Measurements from ENCODE around the gene SUCO. TPM values are rescaled to one million over a fixed set of nuclear protein-coding genes. Genes with fewer than 3 reads are reported as not detected.

The SUCO gene
- total RNA-seq, 1 donor from 2014 or later: 35.2 TPM

DNA sequence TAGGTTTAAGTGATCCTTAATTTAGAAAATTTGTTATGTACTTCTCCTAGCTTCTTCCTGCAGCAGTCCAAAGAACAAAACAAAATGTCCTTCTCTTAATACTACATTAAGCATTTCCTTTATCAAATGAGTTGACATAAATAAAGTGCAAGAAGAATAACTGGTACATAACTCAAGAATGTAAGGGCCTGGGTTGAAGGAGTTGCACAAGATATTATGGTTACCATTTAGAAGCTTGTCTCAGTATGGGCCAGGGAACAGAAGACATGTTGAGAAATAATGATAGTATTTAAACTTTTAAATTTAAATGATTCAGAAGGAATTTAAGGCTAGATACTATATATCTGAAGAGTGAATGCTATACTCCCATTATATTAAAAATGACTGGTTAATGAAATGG, 23.5 kb downstream of the SUCO start:
- TF ChIP-seq, protein P1, sequence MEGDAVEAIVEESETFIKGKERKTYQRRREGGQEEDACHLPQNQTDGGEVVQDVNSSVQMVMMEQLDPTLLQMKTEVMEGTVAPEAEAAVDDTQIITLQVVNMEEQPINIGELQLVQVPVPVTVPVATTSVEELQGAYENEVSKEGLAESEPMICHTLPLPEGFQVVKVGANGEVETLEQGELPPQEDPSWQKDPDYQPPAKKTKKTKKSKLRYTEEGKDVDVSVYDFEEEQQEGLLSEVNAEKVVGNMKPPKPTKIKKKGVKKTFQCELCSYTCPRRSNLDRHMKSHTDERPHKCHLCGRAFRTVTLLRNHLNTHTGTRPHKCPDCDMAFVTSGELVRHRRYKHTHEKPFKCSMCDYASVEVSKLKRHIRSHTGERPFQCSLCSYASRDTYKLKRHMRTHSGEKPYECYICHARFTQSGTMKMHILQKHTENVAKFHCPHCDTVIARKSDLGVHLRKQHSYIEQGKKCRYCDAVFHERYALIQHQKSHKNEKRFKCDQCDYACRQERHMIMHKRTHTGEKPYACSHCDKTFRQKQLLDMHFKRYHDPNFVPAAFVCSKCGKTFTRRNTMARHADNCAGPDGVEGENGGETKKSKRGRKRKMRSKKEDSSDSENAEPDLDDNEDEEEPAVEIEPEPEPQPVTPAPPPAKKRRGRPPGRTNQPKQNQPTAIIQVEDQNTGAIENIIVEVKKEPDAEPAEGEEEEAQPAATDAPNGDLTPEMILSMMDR (IDR thresholded peaks at IDR 0.05): no peak
- no peak overlapping the region for H3K27ac Mint-ChIP-seq (ENCODE audit: unreplicated experiment)
- no peak overlapping the region for H3K4me3 Mint-ChIP-seq (ENCODE audit: unreplicated experiment)
- H3K27me3 Mint-ChIP-seq (ENCODE audit: low read depth): no peaks in the 10 kb centered on the region
- H3K36me3 Mint-ChIP-seq (ENCODE audit: low read depth): peaks cover 10% of the 10 kb centered on the region
- DNase-seq (ENCODE audit: low spot score): no peak
- peaks cover 6% of the 10 kb centered on the region for H3K4me1 Mint-ChIP-seq (ENCODE audit: low read depth)
- H3K9me3 Mint-ChIP-seq (ENCODE audit: low read depth): no peaks in the 10 kb centered on the region

DNA sequence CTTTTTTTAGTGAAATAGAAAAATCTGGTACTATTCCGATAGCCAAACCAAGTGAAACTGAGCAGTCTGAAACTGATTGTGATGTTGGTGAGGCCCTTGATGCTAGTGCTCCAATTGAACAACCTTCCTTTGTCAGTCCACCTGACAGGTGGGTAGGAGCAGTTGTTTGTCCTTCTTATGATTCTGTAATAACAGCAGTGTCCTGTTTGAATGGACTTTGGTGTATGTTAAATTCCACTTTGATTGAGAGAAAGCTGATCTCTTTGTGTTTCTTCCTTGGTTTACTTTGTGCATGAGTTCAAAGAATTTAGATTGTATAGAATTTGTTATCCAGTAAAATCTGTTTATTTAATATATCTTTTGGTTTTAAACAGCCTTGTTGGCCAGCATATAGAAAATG, 24.3 kb downstream of the SUCO start:
- Mint-ChIP-seq H3K9me3 (ENCODE audit: low read depth) (no peaks in the 10 kb centered on the region), H3K27ac (ENCODE audit: unreplicated experiment) (no peak overlapping the region), H3K4me1 (ENCODE audit: low read depth) (peaks cover 6% of the 10 kb centered on the region), H3K36me3 (ENCODE audit: low read depth) (peaks cover 10% of the 10 kb centered on the region), H3K4me3 (ENCODE audit: unreplicated experiment) (no peak overlapping the region), H3K27me3 (ENCODE audit: low read depth) (no peaks in the 10 kb centered on the region)
- TF ChIP-seq, protein P1 (IDR thresholded peaks at IDR 0.05): no peak
- no peak for DNase-seq (ENCODE audit: low spot score)

DNA sequence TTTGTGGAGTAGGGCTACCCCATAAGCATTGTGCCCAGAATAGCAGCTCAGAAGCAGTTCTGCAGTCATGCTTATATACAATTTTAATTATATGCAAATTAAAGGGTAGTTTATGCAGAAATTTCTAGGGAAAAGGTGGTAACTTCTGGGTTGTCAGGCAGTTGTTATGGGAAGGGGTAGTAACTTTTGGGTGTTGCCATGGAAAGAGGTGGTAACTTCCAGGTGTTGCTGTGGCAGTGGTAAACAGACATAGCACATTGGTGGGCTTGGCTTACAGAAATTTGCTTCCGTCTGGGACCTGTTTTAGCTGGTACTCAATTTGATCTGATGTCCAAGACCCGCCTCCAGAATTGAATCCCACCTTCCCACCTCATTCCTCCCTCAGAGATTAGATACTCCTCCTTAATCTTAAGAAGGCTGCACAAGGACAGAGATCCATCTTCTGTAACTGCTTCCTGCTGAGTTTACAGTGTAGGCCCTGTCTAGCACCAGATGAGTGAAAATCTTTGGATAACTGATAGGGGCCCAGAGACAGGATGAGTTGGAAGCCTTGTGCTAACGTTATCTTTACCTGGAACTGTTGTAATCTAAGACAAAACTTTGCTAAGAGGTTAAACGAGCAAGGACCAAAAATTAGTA, 26.7 kb downstream of the SUCO start:
- H3K4me3 Mint-ChIP-seq (ENCODE audit: unreplicated experiment): no peak overlapping the region
- no peak overlapping the region for H3K27ac Mint-ChIP-seq (ENCODE audit: unreplicated experiment)
- peaks cover 6% of the 10 kb centered on the region for H3K4me1 Mint-ChIP-seq (ENCODE audit: low read depth)
- H3K9me3 Mint-ChIP-seq (ENCODE audit: low read depth): no peaks in the 10 kb centered on the region
- H3K36me3 Mint-ChIP-seq (ENCODE audit: low read depth): peaks cover 15% of the 10 kb centered on the region
- DNase-seq (ENCODE audit: low spot score): no peak
- TF ChIP-seq, protein P1 (IDR thresholded peaks at IDR 0.05): no peak
- no peaks in the 10 kb centered on the region for H3K27me3 Mint-ChIP-seq (ENCODE audit: low read depth)

DNA sequence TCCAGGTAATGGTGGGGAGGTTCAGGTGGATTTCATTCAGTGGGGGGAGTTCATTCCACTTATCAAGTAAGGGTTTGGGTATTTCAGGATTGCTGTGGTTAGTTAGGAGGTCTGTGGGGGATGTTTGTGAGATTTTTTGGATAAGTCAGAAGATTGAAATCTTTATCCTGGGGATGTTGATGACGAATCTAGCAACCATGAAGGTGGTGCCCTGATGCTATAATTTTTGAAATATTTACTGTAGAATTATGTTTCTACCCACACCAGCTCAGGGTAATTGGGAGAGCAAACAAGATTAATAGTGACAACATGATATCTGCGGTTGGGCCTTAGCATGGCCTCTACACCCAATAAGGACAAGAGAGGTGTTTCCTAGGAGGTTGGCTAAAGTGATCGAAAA, 28.3 kb downstream of the SUCO start:
- no peaks in the 10 kb centered on the region for H3K4me1 Mint-ChIP-seq (ENCODE audit: low read depth)
- no peaks in the 10 kb centered on the region for H3K9me3 Mint-ChIP-seq (ENCODE audit: low read depth)
- no peak overlapping the region for H3K27ac Mint-ChIP-seq (ENCODE audit: unreplicated experiment)
- DNase-seq (ENCODE audit: low spot score): no peak
- no peaks in the 10 kb centered on the region for H3K27me3 Mint-ChIP-seq (ENCODE audit: low read depth)
- no peak overlapping the region for H3K4me3 Mint-ChIP-seq (ENCODE audit: unreplicated experiment)
- TF ChIP-seq, protein P1 (IDR thresholded peaks at IDR 0.05): no peak
- peaks cover 13% of the 10 kb centered on the region for H3K36me3 Mint-ChIP-seq (ENCODE audit: low read depth)

DNA sequence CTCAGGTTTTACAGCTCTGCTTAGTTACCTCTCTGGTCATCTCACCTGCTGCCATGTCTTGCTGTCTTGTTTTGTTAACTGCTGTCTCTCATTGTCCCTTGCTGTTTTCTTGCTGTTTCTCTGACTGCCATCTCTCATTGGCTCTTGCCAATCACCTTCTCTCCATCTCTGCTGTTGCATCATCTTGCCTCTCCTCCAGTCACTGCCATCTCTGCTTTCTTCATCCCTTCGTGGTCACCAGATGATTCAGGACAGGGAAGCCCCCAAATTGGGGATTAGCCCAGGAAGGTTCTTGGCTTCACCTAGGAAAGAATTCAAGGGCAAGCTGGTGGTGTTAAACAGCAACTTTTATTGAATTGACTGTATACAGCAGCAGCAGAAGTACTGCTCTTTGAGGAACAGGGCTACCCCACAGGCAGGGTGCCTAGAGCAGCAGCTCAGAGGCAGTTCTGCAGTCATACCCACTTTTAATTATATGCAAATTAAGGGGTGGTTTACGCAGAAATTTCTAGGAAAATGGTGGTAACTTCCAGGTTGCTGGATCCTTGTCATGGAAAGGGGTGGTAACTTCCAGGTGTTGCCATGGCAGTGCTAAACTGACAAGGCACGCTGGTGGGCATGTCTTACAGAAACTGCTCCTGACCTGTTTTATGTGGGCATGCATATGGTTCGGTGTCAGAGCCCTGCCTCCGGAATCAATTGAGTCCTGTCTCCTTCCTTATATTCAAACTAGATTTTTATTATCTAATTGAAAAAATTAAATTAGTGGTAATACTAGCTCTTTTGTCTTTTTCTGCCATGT, 33.4 kb downstream of the SUCO start:
- H3K36me3 Mint-ChIP-seq (ENCODE audit: low read depth): peaks cover 10% of the 10 kb centered on the region
- no peak overlapping the region for H3K27ac Mint-ChIP-seq (ENCODE audit: unreplicated experiment)
- no peaks in the 10 kb centered on the region for H3K27me3 Mint-ChIP-seq (ENCODE audit: low read depth)
- H3K4me3 Mint-ChIP-seq (ENCODE audit: unreplicated experiment): no peak overlapping the region
- no peaks in the 10 kb centered on the region for H3K4me1 Mint-ChIP-seq (ENCODE audit: low read depth)
- H3K9me3 Mint-ChIP-seq (ENCODE audit: low read depth): no peaks in the 10 kb centered on the region
- TF ChIP-seq, protein P1 (IDR thresholded peaks at IDR 0.05): no peak
- DNase-seq (ENCODE audit: low spot score): no peak

Data from chondrocyte (in vitro differentiated cells).